Coronary artery (tissue), 2 donors: ENCODE data around the gene FGD2.

Experiments used
- DNase-seq: peaks from one replicate; pipeline ENCODE4 v3.0.0-alpha.2; 2017; ENCODE audit warnings: low spot score
- H3K27ac ChIP-seq, 2 donors: fragments of 200-600 bp; sonication (generic); one replicate each; pipeline ENCODE4 v1.5.1; 2016 to 2019
- H3K4me3 ChIP-seq: fragments of 200-600 bp; sonication (generic); 2 replicates; pipeline ENCODE4 v1.5.1; 2016; ENCODE audit warnings: mild to moderate bottlenecking, moderate library complexity
- CTCF ChIP-seq: fragments of 200-600 bp; sonication (generic); IDR thresholded peaks from one replicate; pipeline ENCODE4 v1.5.1; 2019; ENCODE audit warnings: antibody characterized with exemption

The FGD2 gene

DNA sequence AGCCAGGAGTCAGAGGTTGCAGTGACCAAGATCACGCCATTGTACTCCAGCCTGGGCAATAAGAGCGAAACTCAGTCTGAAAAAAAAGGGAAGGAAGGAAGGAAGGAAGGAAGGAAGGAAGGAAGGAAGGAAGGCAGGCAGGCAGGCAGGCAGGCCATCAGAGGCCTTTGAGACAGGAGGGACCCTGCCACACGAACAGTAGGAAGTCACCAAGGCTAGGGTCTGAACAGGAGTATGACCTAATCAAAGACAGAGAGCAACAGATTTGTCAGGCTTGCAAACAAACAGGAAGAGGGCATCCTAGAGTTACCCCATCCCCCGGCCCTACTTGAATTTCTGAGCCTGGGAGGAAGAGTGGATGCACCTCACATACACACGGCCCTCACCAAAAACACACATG, 67.1 kb downstream of the FGD2 start:
- no peak for TF ChIP-seq CTCF
- no peak overlapping the region for H3K4me3 ChIP-seq
- no peak for DNase-seq
- H3K27ac ChIP-seq, result no peak overlapping the region

DNA sequence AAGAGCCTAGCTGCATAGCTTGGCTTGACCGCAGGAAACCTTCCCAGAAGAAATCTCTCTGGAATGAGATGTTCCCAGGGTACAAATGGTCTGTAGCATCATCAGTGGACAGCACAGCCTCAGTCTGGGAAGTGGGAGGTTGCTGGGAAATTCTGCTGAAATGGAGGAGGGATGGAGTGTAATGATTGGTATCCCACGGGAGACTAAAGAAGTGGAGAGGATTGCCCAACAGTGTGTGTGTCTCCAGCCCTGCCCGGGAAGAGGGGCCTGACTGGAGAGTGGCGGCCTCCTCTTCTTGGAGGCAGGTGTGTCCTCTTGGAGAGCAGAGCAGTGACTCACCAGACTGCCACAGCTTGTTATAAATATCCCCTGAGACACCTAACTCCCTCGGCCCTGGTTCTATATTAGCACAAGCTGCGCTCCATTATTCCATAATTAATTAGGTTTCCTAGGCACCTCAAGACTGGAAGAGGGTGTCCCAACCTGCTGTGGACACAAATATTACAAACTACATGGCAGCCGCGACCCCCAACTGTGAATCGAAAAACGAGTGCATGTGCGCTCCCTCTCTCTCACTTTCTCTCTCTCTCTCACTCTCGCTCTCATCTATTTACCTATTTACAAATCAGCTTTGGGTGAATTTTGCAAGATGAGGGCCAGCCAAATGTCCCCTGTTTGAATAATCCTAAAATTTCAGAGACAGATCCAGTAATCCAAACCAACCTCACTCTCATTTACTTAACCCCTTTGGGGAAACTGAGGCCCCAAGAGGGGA, 68.8 kb downstream of the FGD2 start:
- DNase-seq, result no peak
- peak overlapping the region in 1 of 2 donors; percentile 10 for H3K27ac ChIP-seq
- H3K4me3 ChIP-seq, result no peak overlapping the region
- no peak for TF ChIP-seq CTCF

GRCh38 chr6:37077191-37077904, 71.9 kb downstream of the FGD2 start:
- no peak for TF ChIP-seq CTCF
- peak overlapping the region; percentile 46 for H3K4me3 ChIP-seq
- no peak for DNase-seq
- H3K27ac ChIP-seq, result peak overlapping the region in 1 of 2 donors; percentile 38

DNA sequence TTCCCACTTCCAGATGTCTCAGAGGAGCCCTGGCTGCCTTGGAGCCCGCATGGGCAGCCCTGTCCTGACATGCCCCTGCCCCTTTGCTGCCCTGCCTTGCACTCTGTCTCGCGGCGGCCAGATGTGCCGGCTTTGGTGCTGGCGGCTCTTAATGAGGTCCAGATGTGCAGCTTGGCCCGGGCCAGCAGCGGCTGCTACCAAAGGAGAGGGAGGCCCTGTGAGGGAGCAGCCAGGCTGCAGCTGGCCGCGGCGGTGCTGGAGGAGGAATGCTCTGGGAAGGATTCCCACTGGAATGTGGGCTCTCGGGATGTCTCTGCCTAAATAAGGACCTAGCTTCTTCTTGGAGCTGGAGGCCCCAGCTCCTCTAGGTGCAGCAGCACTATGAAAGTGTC, 72.4 kb downstream of the FGD2 start:
- peak overlapping the region in 1 of 2 donors; percentile 38 for H3K27ac ChIP-seq
- H3K4me3 ChIP-seq, result peak overlapping the region; percentile 46
- DNase-seq, result peak; percentile 82
- TF ChIP-seq CTCF, result no peak
